IMR-90 (cell line): Measurements from ENCODE around the gene SLIT2. TPM values are rescaled to one million over a fixed set of nuclear protein-coding genes. Genes with fewer than 3 reads are reported as not detected.

Source experiments
- ATAC-seq: fragments of 200-7000 bp; cut with Tn5 transposase; 2 replicates; pipeline ENCODE4 v1.9.1; 2020; ENCODE audit warnings: low read depth, mild to moderate bottlenecking, moderate library complexity
- BruUV-seq: library from RNA; stranded (reverse); fragments of 400-500 nt; replicated peaks from 2 replicates; lab custom pipeline; 2021; lab: Mats Ljungman, UMichigan
- CTCF ChIA-PET: fragments of 300-600 bp; formaldehyde crosslinking; extraction: SDS; loops from one replicate; lab custom pipeline; 2021; ENCODE audit warnings: antibody characterized with exemption; lab: Yijun Ruan, JAX
- POLR2A ChIA-PET: fragments of 300-600 bp; sonication (Branson Sonifier 250); formaldehyde crosslinking; loops from one replicate; lab custom pipeline; 2022; ENCODE audit warnings: antibody characterized with exemption; ENCODE audit not compliant: unreplicated experiment; lab: Charles Lee
- DNase-seq: peaks from one replicate; pipeline ENCODE4 v3.0.0; 2013
- H2AFZ ChIP-seq: replicated peaks from 2 replicates; pipeline ENCODE3; 2013; ENCODE audit warnings: low read length, mild to moderate bottlenecking; ENCODE audit not compliant: poor library complexity
- H2AK5ac ChIP-seq: 2 replicates; pipeline ENCODE4 v1.6.1; 2013; ENCODE audit warnings: low read depth, low read length, inconsistent platforms
- H2AK9ac ChIP-seq: replicated peaks from 2 replicates; pipeline ENCODE3; 2013; ENCODE audit warnings: mild to moderate bottlenecking, low read depth, low read length, moderate library complexity; ENCODE audit not compliant: poor library complexity
- H2BK120ac ChIP-seq: 2 replicates; pipeline ENCODE4 v1.6.1; 2013; ENCODE audit warnings: low read depth, low read length, inconsistent platforms
- H2BK15ac ChIP-seq: 3 replicates; pipeline ENCODE4 v1.6.1; 2013; ENCODE audit warnings: low read depth, low read length, inconsistent platforms
- H2BK20ac ChIP-seq: 2 replicates; pipeline ENCODE4 v1.6.1; 2013; ENCODE audit warnings: low read depth, mild to moderate bottlenecking, inconsistent platforms, low read length, moderate library complexity
- H2BK5ac ChIP-seq: 2 replicates; pipeline ENCODE4 v1.6.1; 2013; ENCODE audit warnings: mild to moderate bottlenecking, low read depth, low read length, inconsistent platforms; ENCODE audit not compliant: poor library complexity, severe bottlenecking
- H3K14ac ChIP-seq: replicated peaks from 2 replicates; pipeline ENCODE4 v1.6.1; 2013; ENCODE audit warnings: low read depth, low read length, inconsistent platforms
- H3K18ac ChIP-seq: 2 replicates; pipeline ENCODE4 v1.6.1; 2013; ENCODE audit warnings: low read depth, low read length, control low read depth
- H3K23ac ChIP-seq: 2 replicates; pipeline ENCODE4 v1.6.1; 2013; ENCODE audit warnings: low read depth, low read length, inconsistent platforms
- H3K27ac ChIP-seq: 2 replicates; pipeline ENCODE4 v1.5.1; 2013; ENCODE audit warnings: mild to moderate bottlenecking, control low read depth, low read length; ENCODE audit not compliant: insufficient read depth
- H3K27me3 ChIP-seq: 2 replicates; pipeline ENCODE4 v1.6.1; 2013; ENCODE audit warnings: low read length; ENCODE audit not compliant: control insufficient read depth, insufficient read depth
- H3K36me3 ChIP-seq: 2 replicates; pipeline ENCODE4 v1.6.1; 2013; ENCODE audit warnings: low read length, mixed read lengths; ENCODE audit not compliant: control insufficient read depth, insufficient read depth
- H3K4ac ChIP-seq: 2 replicates; pipeline ENCODE4 v1.6.1; 2013; ENCODE audit warnings: low read depth, low read length, inconsistent platforms
- H3K4me1 ChIP-seq: 2 replicates; pipeline ENCODE4 v1.6.1; 2013; ENCODE audit warnings: low read length, mixed read lengths; ENCODE audit not compliant: control insufficient read depth, insufficient read depth
- H3K4me2 ChIP-seq: 2 replicates; pipeline ENCODE4 v1.6.1; 2013; ENCODE audit warnings: low read depth, mild to moderate bottlenecking, control low read depth, low read length, moderate library complexity
- H3K4me3 ChIP-seq: 2 replicates; pipeline ENCODE4 v1.5.1; 2013; ENCODE audit warnings: low read depth, mild to moderate bottlenecking, control low read depth, low read length, moderate library complexity; ENCODE audit not compliant: insufficient read depth
- H3K56ac ChIP-seq: 2 replicates; pipeline ENCODE4 v1.6.1; 2013; ENCODE audit warnings: low read length, inconsistent platforms; ENCODE audit not compliant: insufficient read depth; ENCODE audit errors: extremely low read depth
- H3K79me1 ChIP-seq, 2 experiments: 2 replicates each; pipeline ENCODE4 v1.6.1; 2013; ENCODE audit warnings: low read length in 2 of 2, inconsistent platforms in 1 of 2, low read depth in 1 of 2
- H3K9ac ChIP-seq: 2 replicates; pipeline ENCODE4 v1.6.1; 2013; ENCODE audit warnings: low read depth, low read length, control low read depth
- H3K9me1 ChIP-seq: 2 replicates; pipeline ENCODE4 v1.6.1; 2013; ENCODE audit warnings: low read length, inconsistent platforms; ENCODE audit not compliant: insufficient read depth
- H3K9me3 ChIP-seq: 2 replicates; pipeline ENCODE4 v1.6.1; 2013; ENCODE audit warnings: low read length; ENCODE audit not compliant: control insufficient read depth, insufficient read depth
- H4K20me1 ChIP-seq: 2 replicates; pipeline ENCODE4 v1.6.1; 2013; ENCODE audit warnings: low read length, inconsistent platforms; ENCODE audit not compliant: insufficient read depth
- H4K5ac ChIP-seq: 2 replicates; pipeline ENCODE4 v1.6.1; 2013; ENCODE audit warnings: mild to moderate bottlenecking, low read depth, low read length, control low read depth
- H4K8ac ChIP-seq, 2 experiments: 2 replicates each; pipeline ENCODE4 v1.6.1; 2013; ENCODE audit warnings: low read depth in 2 of 2, low read length in 2 of 2, control low read depth in 1 of 2, inconsistent platforms in 1 of 2
- H4K91ac ChIP-seq: 2 replicates; pipeline ENCODE4 v1.6.1; 2013; ENCODE audit warnings: low read depth, low read length, inconsistent platforms; ENCODE audit not compliant: insufficient read depth
- BHLHE40 ChIP-seq: fragments of 150-350 bp; IDR thresholded peaks from 2 replicates; pipeline ENCODE4 v1.6.1; 2016; ENCODE audit warnings: mild to moderate bottlenecking, low read depth, low read length
- CEBPB ChIP-seq: IDR thresholded peaks from 2 replicates; pipeline ENCODE4 v1.6.1; 2012; ENCODE audit warnings: low read depth, low read length, improper control_type of control experiment
- CHD1 ChIP-seq: IDR thresholded peaks from 2 replicates; pipeline ENCODE4 v1.6.1; 2012; ENCODE audit warnings: low read depth, low read length, improper control_type of control experiment
- FOS ChIP-seq: fragments of 150-350 bp; IDR thresholded peaks from 2 replicates; pipeline ENCODE4 v1.6.1; 2016; ENCODE audit warnings: low read depth, low read length
- MAFK ChIP-seq: IDR thresholded peaks from 2 replicates; pipeline ENCODE4 v1.6.1; 2012; ENCODE audit warnings: low read depth, low read length, improper control_type of control experiment
- MAZ ChIP-seq: IDR thresholded peaks from 2 replicates; pipeline ENCODE4 v1.6.1; 2012; ENCODE audit warnings: low read depth, mild to moderate bottlenecking, low read length, improper control_type of control experiment, moderate library complexity, borderline replicate concordance
- MXI1 ChIP-seq: IDR thresholded peaks from 2 replicates; pipeline ENCODE4 v1.6.1; 2012; ENCODE audit warnings: low read depth, mild to moderate bottlenecking, low read length, moderate library complexity, borderline replicate concordance
- NFE2L2 ChIP-seq: fragments of 150-350 bp; IDR thresholded peaks from 2 replicates; pipeline ENCODE4 v1.6.1; 2016; ENCODE audit warnings: low read depth, mild to moderate bottlenecking, low read length
- POLR2A ChIP-seq: IDR thresholded peaks from 2 replicates; pipeline ENCODE4 v1.6.1; 2012; ENCODE audit warnings: mild to moderate bottlenecking, low read depth, low read length
- RAD21 ChIP-seq: IDR thresholded peaks from 2 replicates; pipeline ENCODE4 v1.6.1; 2012; ENCODE audit warnings: low read length, improper control_type of control experiment
- RCOR1 ChIP-seq: IDR thresholded peaks from 2 replicates; pipeline ENCODE4 v1.6.1; 2012; ENCODE audit warnings: mild to moderate bottlenecking, low read length, improper control_type of control experiment; ENCODE audit not compliant: insufficient replicate concordance
- RFX5 ChIP-seq: IDR thresholded peaks from 2 replicates; pipeline ENCODE4 v1.8.0; 2012; ENCODE audit warnings: low read depth, mild to moderate bottlenecking, low read length, moderate library complexity
- SMC3 ChIP-seq: fragments of 150-350 bp; IDR thresholded peaks from 2 replicates; pipeline ENCODE4 v1.6.1; 2016; ENCODE audit warnings: low read depth, mild to moderate bottlenecking, antibody characterized with exemption, low read length, moderate library complexity
- WGBS, 2 experiments: methylation state at CpG; one replicate each; pipeline versions ENCODE4 v1.1.5 to v1.1.7; 2013; ENCODE audit warnings: missing lambda C conversion rate in 2 of 2; ENCODE audit not compliant: insufficient read length in 1 of 2; ENCODE audit errors: extremely low coverage in 2 of 2; 5-methylcytosine and 5-hydroxymethylcytosine counted together
- dilution Hi-C: fragments of 300-500 bp; cut with HindIII; formaldehyde crosslinking; loops from one replicate; pipeline ENCODE4 v1.14.3; 2018; ENCODE audit warnings: low sequenced_read_pairs; ENCODE audit not compliant: unreplicated experiment
- in situ Hi-C: fragments of 300-500 bp; cut with MboI; formaldehyde crosslinking; loops from 3 replicates; pipeline ENCODE4 v1.14.3; 2019; ENCODE audit warnings: low sequenced_read_pairs, inconsistent platforms, mixed read lengths
- intact Hi-C: fragments of 100-400 bp; cut with micrococcal nuclease; formaldehyde crosslinking; loops from 2 replicates; pipeline ENCODE4 v1.10.0; 2022
- polyA plus RNA-seq, 3 experiments: library from polyadenylated mRNA; depleted of rRNA; stranded (reverse); fragments of >200 nt; gene quantifications; 2 replicates each; pipeline ENCODE4 v1.2.3, GENCODE V29; 2012; ENCODE audit warnings: low replicate concordance in 1 of 3
- total RNA-seq: library from RNA; depleted of rRNA; stranded (reverse); fragments of >200 nt; gene quantifications from 2 replicates; pipeline ENCODE4 v1.2.3, GENCODE V29; 2012
- TF ChIP-seq, protein P1 (sequence below): fragments of 150-350 bp; IDR thresholded peaks from 2 replicates; pipeline ENCODE4 v1.6.1; 2016; ENCODE audit warnings: low read depth, mild to moderate bottlenecking, low read length, moderate library complexity, borderline replicate concordance
- TF ChIP-seq, protein P2 (sequence below): fragments of 150-350 bp; IDR thresholded peaks from 2 replicates; pipeline ENCODE4 v1.6.1; 2017; ENCODE audit warnings: mild to moderate bottlenecking, antibody characterized with exemption, low read length, low read depth
- TF ChIP-seq, protein P3 (sequence below): conservative IDR thresholded peaks from 2 replicates; pipeline ENCODE4 v1.5.1; 2012; ENCODE audit warnings: mild to moderate bottlenecking, low read depth, low read length, improper control_type of control experiment

Gene SLIT2
- total and polyA plus RNA-seq, 2 of the 4 experiments (the other 2 are of a cell fraction), result 13.6 to 14.3 TPM

DNA sequence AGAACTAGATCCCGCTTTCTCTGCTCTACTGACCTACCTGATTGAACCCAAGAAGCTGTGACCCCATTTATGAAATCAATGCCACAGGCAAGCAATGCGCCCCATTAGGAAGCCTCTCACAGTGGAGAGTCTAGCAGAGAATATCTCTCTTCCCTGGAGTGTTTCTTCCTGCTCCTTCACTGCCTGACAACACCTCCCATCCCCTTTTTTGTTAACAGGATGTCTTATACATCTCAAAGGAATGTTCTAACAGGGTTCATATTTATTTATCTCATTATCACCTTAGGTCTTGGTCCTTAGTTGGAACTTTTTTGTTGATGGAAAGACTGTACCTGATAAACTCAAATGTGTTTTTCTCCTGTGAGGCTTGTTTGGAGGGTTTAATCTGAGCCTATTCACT lies 35.5 kb downstream of the SLIT2 start:
- Histone ChIP-seq H3K23ac (no peak overlapping the region), H4K20me1 (no peaks in the 10 kb centered on the region), H3K9ac (no peak overlapping the region), H3K9me3 (no peaks in the 10 kb centered on the region), H3K4me1 (no peaks in the 10 kb centered on the region), H3K18ac (no peak overlapping the region), H4K8ac (no peak overlapping the region), H3K14ac (no peak overlapping the region), H3K27me3 (no peaks in the 10 kb centered on the region), H2AFZ (no peak overlapping the region), H3K4me2 (no peak overlapping the region), H3K4me3 (no peak overlapping the region), H2BK20ac (no peak overlapping the region), H3K4ac (no peak overlapping the region), H2BK15ac (no peak overlapping the region), H2AK9ac (no peak overlapping the region), H3K27ac (no peak overlapping the region), H3K9me1 (no peaks in the 10 kb centered on the region; the same call in 1 of the 2 replicates), H4K5ac (no peak overlapping the region), H2BK120ac (no peak overlapping the region), H3K36me3 (no peaks in the 10 kb centered on the region), H2AK5ac (no peak overlapping the region), H3K56ac (no peak overlapping the region), H2BK5ac (no peak overlapping the region), H3K79me1 (no peaks in the 10 kb centered on the region), H4K91ac (no peak overlapping the region)
- ChIA-PET CTCF (no interaction called here), POLR2A (no interaction called here)
- DNase-seq, result no peak
- ATAC-seq, result no peak
- intact Hi-C loops, result no loop called here
- in situ Hi-C loops, result no loop called here
- TF ChIP-seq CHD1, result no peak
- TF ChIP-seq, protein P1, sequence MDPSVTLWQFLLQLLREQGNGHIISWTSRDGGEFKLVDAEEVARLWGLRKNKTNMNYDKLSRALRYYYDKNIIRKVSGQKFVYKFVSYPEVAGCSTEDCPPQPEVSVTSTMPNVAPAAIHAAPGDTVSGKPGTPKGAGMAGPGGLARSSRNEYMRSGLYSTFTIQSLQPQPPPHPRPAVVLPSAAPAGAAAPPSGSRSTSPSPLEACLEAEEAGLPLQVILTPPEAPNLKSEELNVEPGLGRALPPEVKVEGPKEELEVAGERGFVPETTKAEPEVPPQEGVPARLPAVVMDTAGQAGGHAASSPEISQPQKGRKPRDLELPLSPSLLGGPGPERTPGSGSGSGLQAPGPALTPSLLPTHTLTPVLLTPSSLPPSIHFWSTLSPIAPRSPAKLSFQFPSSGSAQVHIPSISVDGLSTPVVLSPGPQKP, result no peak
- TF ChIP-seq POLR2A, result no peak
- TF ChIP-seq SMC3, result no peak
- no peak for TF ChIP-seq MAFK
- TF ChIP-seq, protein P2, sequence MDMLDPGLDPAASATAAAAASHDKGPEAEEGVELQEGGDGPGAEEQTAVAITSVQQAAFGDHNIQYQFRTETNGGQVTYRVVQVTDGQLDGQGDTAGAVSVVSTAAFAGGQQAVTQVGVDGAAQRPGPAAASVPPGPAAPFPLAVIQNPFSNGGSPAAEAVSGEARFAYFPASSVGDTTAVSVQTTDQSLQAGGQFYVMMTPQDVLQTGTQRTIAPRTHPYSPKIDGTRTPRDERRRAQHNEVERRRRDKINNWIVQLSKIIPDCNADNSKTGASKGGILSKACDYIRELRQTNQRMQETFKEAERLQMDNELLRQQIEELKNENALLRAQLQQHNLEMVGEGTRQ, result no peak
- TF ChIP-seq, protein P3, sequence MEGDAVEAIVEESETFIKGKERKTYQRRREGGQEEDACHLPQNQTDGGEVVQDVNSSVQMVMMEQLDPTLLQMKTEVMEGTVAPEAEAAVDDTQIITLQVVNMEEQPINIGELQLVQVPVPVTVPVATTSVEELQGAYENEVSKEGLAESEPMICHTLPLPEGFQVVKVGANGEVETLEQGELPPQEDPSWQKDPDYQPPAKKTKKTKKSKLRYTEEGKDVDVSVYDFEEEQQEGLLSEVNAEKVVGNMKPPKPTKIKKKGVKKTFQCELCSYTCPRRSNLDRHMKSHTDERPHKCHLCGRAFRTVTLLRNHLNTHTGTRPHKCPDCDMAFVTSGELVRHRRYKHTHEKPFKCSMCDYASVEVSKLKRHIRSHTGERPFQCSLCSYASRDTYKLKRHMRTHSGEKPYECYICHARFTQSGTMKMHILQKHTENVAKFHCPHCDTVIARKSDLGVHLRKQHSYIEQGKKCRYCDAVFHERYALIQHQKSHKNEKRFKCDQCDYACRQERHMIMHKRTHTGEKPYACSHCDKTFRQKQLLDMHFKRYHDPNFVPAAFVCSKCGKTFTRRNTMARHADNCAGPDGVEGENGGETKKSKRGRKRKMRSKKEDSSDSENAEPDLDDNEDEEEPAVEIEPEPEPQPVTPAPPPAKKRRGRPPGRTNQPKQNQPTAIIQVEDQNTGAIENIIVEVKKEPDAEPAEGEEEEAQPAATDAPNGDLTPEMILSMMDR, result no peak
- TF ChIP-seq RFX5, result no peak
- TF ChIP-seq MAZ, result no peak
- no peak for TF ChIP-seq CEBPB
- no peak for TF ChIP-seq NFE2L2
- no peak for TF ChIP-seq FOS
- TF ChIP-seq MXI1, result no peak
- TF ChIP-seq RAD21, result no peak
- TF ChIP-seq RCOR1, result no peak
- no peak for TF ChIP-seq BHLHE40
- dilution Hi-C loops, result no loop called here
- BruUV-seq, result no TSS peak
- WGBS, 2 experiments, result 83% methylated on average over 1 of the region's 2 CpGs; no CpG with 5 or more reads in 1 of the 2 experiments
